Heart left ventricle (tissue), 16 donors: ENCODE measurements around the gene TMEM52B. TPM values are rescaled to one million over a fixed set of nuclear protein-coding genes. Genes with fewer than 3 reads are reported as not detected.
"Not testable (repeated sequence)": the region's sequence is repeated elsewhere in the genome, so short reads cannot be mapped to it uniquely, and the experiment has no call there.

ENCODE experiments used
- ATAC-seq, 4 donors: fragments of 200-7000 bp; cut with Tn5 transposase; one replicate each; pipeline ENCODE4 v1.9.1; 2020 to 2022; ENCODE audit warnings: moderate library complexity in 4 of 4, mild to moderate bottlenecking in 3 of 4, moderate number of reproducible peaks in 1 of 4
- DNase-seq, 5 donors: peaks; one replicate each; pipeline ENCODE4 v3.0.0-alpha.2; 2020
- H3K27ac ChIP-seq, 12 donors: fragments of 200-600 bp; sonication (generic) in 4 of 12; one replicate each; pipeline versions ENCODE4 v1.5.0 to v1.8.0; 2016 to 2022; ENCODE audit warnings: mild to moderate bottlenecking in 2 of 12
- H3K27me3 ChIP-seq, 9 donors: fragments of 200-600 bp; sonication (generic) in 2 of 9; one replicate each; pipeline versions ENCODE4 v1.5.1 to v1.8.0; 2016 to 2022; ENCODE audit warnings: mild to moderate bottlenecking in 3 of 9
- H3K36me3 ChIP-seq, 9 donors: fragments of 200-600 bp; sonication (generic) in 2 of 9; one replicate each; pipeline versions ENCODE4 v1.5.0 to v1.8.0; 2018 to 2022; ENCODE audit warnings: mild to moderate bottlenecking in 2 of 9
- H3K4me1 ChIP-seq, 12 donors: fragments of 200-600 bp; sonication (generic) in 4 of 12; one replicate each; pipeline versions ENCODE4 v1.5.0 to v1.8.0; 2016 to 2022; ENCODE audit warnings: mild to moderate bottlenecking in 3 of 12
- H3K4me3 ChIP-seq, 12 donors: fragments of 200-600 bp; sonication (generic) in 4 of 12; one replicate each; pipeline versions ENCODE4 v1.5.0 to v1.8.0; 2017 to 2022; ENCODE audit warnings: mild to moderate bottlenecking in 9 of 12, moderate library complexity in 4 of 12
- H3K9me3 ChIP-seq, 12 donors: fragments of 200-600 bp; sonication (generic) in 4 of 12; one replicate each; pipeline versions ENCODE4 v1.5.0 to v1.8.0; 2016 to 2022; ENCODE audit warnings: mild to moderate bottlenecking in 1 of 12
- POLR2A ChIP-seq, 2 donors: fragments of 450-650 bp; IDR thresholded peaks; one replicate each; pipeline ENCODE4 v1.6.1; 2017; ENCODE audit warnings: antibody characterized with exemption in 2 of 2, mild to moderate bottlenecking in 2 of 2, moderate library complexity in 2 of 2
- whole genome bisulfite sequencing, 4 donors: extraction: QIAGEN DNeasy Blood & Tissue Kit in 2 of 4; methylation state at CpG; one replicate each; pipeline versions ENCODE4 v1.1.5 to v1.1.7; 2013 to 2018; 5-methylcytosine and 5-hydroxymethylcytosine counted together
- intact Hi-C, 10 donors: fragments of 100-400 bp; cut with DNase I; formaldehyde crosslinking; loops; one replicate each; pipeline versions ENCODE4 v1.11.1 to v1.14.2; 2022
- polyA plus RNA-seq, 2 donors: library from polyadenylated mRNA; stranded (reverse); fragments of 200-250 nt; gene quantifications; one replicate each; pipeline ENCODE4 v1.2.3, GENCODE V29; 2013
- total RNA-seq, 9 donors: library from RNA; depleted of rRNA in 2 of 9; stranded (reverse); fragments of >200 nt in 2 of 9; fragmentation: NEBNext Ultra II Directional in 3 of 9; extraction: Animal tissue kit (Norgen Biotek cat#: 25700) in 3 of 9; gene quantifications; one replicate each; pipeline versions ENCODE4 v1.1.0 to v1.2.4, GENCODE V29; 2016 to 2023
- TF ChIP-seq, protein P1 (sequence below), 12 donors: fragments of 200-600 bp; sonication (generic) in 4 of 12; IDR thresholded peaks; one replicate each; pipeline versions ENCODE4 v1.5.0 to v1.8.0; 2018 to 2022; ENCODE audit warnings: antibody characterized with exemption in 12 of 12, mild to moderate bottlenecking in 5 of 12
- donor health status: ischemic (EF 13 %, LVEDD 7.1; RV severe dilation, severe dysfunction).
- donor health status: healthy with polysubstance abuse.
- donor health status: DM: no; HTN: yes; CAD: no.
- donor health status: DM: no; HTN: no; CAD: no.
- donor health status: ischemic (EF 25% LVEDD 6.9; RV normal size, moderate dysfunction).
- donor health status: ischemic (EF 25% LVEDD 5.7; RV mildly dilated, moderate dysfunction).
- donor health status: healthy.
- donor health status: DM: yes; HTN: yes; CAD: no.
- donor health status: ischemic (EF 35%, LVEDD 5.7; RV mildly dilated, moderate dysfunction).
- donor health status: nonischemic (EF 11% LVEDD 7.7; RV severe dilation, severe dysfunction).
- donor health status: DM: yes; HTN: yes; CAD: no.
- donor health status: PGD.
- donor health status: ischemic (EF 29% LVEDD 5.4; RV normal size, mild dysfunction).
- donor health status: nonischemic (EF 23%, LVEDD 6.1; RV moderate dilation, normal function).

Gene TMEM52B
- total and polyA plus RNA-seq, 11 donors, result 0.03 to 0.53 TPM; not detected in 9

DNA sequence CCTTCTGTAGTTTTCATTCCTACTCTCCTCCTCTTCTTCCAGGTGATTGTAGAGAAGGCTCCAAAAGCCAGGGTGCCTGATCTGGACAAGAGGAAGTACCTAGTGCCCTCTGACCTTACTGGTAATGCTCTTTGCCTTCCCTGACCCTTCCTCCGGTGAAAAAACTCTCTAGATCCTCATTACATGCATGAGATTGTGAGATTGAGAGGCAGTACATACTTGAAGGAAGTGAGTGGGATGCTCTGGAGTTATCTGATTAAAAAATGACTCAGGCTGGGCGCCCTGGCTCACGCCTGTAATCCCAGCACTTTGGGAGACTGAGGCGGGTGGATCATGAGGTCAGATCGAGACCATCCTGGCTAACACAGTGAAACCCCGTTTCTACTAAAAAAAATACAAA, 39.2 kb downstream of the TMEM52B start:
- peaks cover 0 to 71% (median 59%) of the 10 kb centered on the region in 9 donors for H3K36me3 ChIP-seq
- no peak for TF ChIP-seq POLR2A (IDR thresholded peaks at IDR 0.05)
- TF ChIP-seq, protein P1, sequence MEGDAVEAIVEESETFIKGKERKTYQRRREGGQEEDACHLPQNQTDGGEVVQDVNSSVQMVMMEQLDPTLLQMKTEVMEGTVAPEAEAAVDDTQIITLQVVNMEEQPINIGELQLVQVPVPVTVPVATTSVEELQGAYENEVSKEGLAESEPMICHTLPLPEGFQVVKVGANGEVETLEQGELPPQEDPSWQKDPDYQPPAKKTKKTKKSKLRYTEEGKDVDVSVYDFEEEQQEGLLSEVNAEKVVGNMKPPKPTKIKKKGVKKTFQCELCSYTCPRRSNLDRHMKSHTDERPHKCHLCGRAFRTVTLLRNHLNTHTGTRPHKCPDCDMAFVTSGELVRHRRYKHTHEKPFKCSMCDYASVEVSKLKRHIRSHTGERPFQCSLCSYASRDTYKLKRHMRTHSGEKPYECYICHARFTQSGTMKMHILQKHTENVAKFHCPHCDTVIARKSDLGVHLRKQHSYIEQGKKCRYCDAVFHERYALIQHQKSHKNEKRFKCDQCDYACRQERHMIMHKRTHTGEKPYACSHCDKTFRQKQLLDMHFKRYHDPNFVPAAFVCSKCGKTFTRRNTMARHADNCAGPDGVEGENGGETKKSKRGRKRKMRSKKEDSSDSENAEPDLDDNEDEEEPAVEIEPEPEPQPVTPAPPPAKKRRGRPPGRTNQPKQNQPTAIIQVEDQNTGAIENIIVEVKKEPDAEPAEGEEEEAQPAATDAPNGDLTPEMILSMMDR (IDR thresholded peaks at IDR 0.05), result no peak
- no peaks in the 10 kb centered on the region for H3K9me3 ChIP-seq
- H3K27me3 ChIP-seq, result no peaks in the 10 kb centered on the region
- peak overlapping the region in 1 of 12 donors; percentile 76 for H3K4me3 ChIP-seq
- ATAC-seq, result no peak
- H3K4me1 ChIP-seq, result peaks cover 4 to 71% (median 49%) of the 10 kb centered on the region in 12 donors
- DNase-seq, result no peak
- intact Hi-C loops, result loop anchor here in 3 of 10 donors (10.0 kb wide), 2 partner anchors 497 to 507 kb away; partner anchors contain the start of gene YBX3 (in 1 of the 3)
- WGBS, 4 donors, result 81 to 89% (median 84%) methylated on average over 6 of the region's 6 CpGs
- peak overlapping the region in 6 of 12 donors; percentile 1 to 83 (median 23) for H3K27ac ChIP-seq

DNA sequence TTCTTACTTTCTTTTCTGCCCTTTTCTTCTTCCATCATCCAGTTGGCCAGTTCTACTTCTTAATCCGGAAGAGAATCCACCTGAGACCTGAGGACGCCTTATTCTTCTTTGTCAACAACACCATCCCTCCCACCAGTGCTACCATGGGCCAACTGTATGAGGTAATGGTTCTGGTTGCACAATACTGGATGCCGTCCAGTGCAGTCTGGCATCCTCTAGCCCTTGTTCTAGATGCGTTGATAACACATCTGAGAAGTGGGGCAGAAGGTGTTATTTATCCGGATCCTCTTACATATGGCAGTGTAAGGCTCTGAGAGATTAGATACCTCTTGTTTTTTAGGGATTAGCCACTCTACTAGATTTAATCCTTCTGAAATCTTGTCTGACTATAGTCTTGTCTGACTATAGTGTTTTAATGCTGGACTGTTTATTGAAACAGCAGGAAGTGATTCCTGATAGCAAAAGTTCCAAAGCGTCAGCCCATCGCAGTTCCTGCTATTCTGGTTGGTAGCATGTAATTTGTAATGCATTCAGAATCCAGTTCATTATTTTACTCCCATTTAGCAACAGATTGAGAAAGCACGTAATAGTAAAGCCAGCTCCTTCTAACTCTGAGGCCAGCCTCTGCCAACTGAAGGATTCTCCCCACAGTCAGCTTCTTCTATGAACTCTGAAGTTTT, 41.7 kb downstream of the TMEM52B start:
- ATAC-seq (peak; percentile 93 to 97 (median 94)), DNase-seq (peak; percentile 65 to 83 (median 75))
- H3K36me3 ChIP-seq, result peaks cover 0 to 85% (median 73%) of the 10 kb centered on the region in 9 donors
- H3K27ac ChIP-seq, result peak overlapping the region; percentile 4 to 83 (median 68)
- H3K9me3 ChIP-seq, result no peaks in the 10 kb centered on the region
- H3K27me3 ChIP-seq, result no peaks in the 10 kb centered on the region
- 14 to 24% (median 19%) methylated on average over 8 of the region's 8 CpGs for WGBS, 4 donors
- H3K4me3 ChIP-seq, result peak overlapping the region in 1 of 12 donors; percentile 8
- H3K4me1 ChIP-seq, result peaks cover 4 to 62% (median 39%) of the 10 kb centered on the region in 12 donors
- TF ChIP-seq, protein P1 (IDR thresholded peaks at IDR 0.05), result no peak
- peak in 1 of 2 donors; percentile 15 for TF ChIP-seq POLR2A (IDR thresholded peaks at IDR 0.05)
- intact Hi-C loops, result loop anchor here in 1 of 10 donors (10.0 kb wide), 1 partner anchor 954 kb away; the partner anchor contains the start of gene SMIM10L1

DNA sequence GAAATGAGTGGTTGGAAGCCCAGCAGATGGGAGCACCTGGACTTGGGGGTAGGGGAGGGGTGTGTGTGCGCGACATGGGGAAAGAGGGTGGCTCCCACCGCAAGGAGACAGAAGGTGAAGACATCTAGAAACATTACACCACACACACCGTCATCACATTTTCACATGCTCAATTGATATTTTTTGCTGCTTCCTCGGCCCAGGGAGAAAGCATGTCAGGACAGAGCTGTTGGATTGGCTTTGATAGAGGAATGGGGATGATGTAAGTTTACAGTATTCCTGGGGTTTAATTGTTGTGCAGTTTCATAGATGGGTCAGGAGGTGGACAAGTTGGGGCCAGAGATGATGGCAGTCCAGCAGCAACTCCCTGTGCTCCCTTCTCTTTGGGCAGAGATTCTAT, 43.0 kb downstream of the TMEM52B start:
- Histone ChIP-seq H3K9me3 (no peaks in the 10 kb centered on the region), H3K36me3 (peaks cover 0 to 76% (median 72%) of the 10 kb centered on the region in 9 donors), H3K27ac (peak overlapping the region in 3 of 12 donors; percentile 67 to 83 (median 72)), H3K27me3 (no peaks in the 10 kb centered on the region), H3K4me3 (no peak overlapping the region), H3K4me1 (peaks cover 0 to 53% (median 33%) of the 10 kb centered on the region in 12 donors)
- intact Hi-C loops, result loop anchor here in 1 of 10 donors (10.0 kb wide), 1 partner anchor 953 kb away; the partner anchor contains the start of gene SMIM10L1
- ATAC-seq (no peak), DNase-seq (no peak)
- no peak for TF ChIP-seq POLR2A (IDR thresholded peaks at IDR 0.05)
- TF ChIP-seq, protein P1 (IDR thresholded peaks at IDR 0.05), result no peak
- WGBS, 4 donors, result 82 to 91% (median 86%) methylated on average over 5 of the region's 5 CpGs

DNA sequence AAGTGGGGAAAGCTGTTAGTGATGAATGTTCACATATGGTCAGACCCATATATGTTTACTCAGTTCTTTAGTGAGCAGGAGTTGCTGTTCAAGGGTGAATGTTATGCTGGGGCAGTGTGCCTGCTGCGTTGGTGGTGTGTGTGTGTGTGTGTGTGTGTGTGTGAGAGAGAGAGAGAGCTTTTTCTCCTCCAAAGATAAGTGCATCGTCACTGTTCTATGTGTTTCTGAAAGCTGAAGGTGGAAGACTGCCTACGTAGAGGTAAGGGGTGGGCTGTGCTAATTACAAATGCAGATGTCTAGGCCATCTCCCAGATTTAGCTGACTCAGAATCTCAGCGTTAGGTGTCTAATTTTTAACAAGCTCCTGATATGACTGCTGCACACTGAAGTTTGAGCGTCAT, 44.4 kb downstream of the TMEM52B start:
- H3K4me1 ChIP-seq, result peaks cover 0 to 44% (median 22%) of the 10 kb centered on the region in 12 donors
- no peak overlapping the region for H3K4me3 ChIP-seq
- DNase-seq (no peak), ATAC-seq (no peak)
- intact Hi-C loops, result loop anchor here in 1 of 10 donors (10.0 kb wide), 1 partner anchor 952 kb away; the partner anchor contains the start of gene SMIM10L1
- peaks cover 0 to 66% (median 61%) of the 10 kb centered on the region in 9 donors for H3K36me3 ChIP-seq
- 78 to 86% (median 80%) methylated on average over 5 of the region's 5 CpGs for WGBS, 4 donors
- no peaks in the 10 kb centered on the region for H3K9me3 ChIP-seq
- no peak overlapping the region for H3K27ac ChIP-seq
- no peaks in the 10 kb centered on the region for H3K27me3 ChIP-seq
- TF ChIP-seq, protein P1 (IDR thresholded peaks at IDR 0.05), result no peak
- no peak for TF ChIP-seq POLR2A (IDR thresholded peaks at IDR 0.05)

DNA sequence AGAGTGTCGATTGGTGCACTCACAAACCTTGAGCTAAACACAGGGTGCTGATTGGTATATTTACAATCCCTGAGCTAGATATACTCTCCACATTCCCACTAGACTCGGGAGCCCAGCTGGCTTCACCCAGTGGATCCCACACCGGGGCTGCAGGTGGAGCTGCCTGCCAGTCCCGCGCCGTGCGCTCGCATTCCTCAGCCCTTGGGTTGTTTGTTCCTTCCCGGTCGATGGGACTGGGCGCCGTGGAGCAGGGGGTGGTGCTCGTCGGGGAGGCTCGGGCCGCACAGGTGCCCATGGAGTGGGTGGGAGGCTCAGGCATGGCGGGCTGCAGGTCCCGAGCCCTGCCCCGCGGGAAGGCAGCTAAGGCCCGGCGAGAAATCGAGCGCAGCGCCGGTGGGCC, 46.6 kb downstream of the TMEM52B start:
- not testable (repeated sequence) for DNase-seq, ATAC-seq, H3K9me3 ChIP-seq, H3K27ac ChIP-seq, H3K27me3 ChIP-seq, H3K4me3 ChIP-seq
- Histone ChIP-seq H3K36me3 (peaks cover 0 to 46% (median 39%) of the 10 kb centered on the region in 9 donors), H3K4me1 (peaks cover 0 to 25% (median 9%) of the 10 kb centered on the region in 12 donors)
- intact Hi-C loops, result loop anchor here in 1 of 10 donors (10.0 kb wide), 1 partner anchor 949 kb away; the partner anchor contains the start of gene SMIM10L1
- WGBS, 4 donors, result 89 to 95% (median 92%) methylated on average over 7 to 21 of the region's 26 CpGs
